Gastroesophageal sphincter (tissue), 3 donors: ENCODE measurements around the gene SPOCK3.

Experiments
- CTCF ChIP-seq, 4 experiments: fragments of 200-600 bp in 2 of 4; fragments of 450-650 bp in 2 of 4; sonication (generic) in 1 of 4; IDR thresholded peaks; one replicate each; pipeline ENCODE4 v1.5.1; 2017 to 2019; ENCODE audit warnings: antibody characterized with exemption in 4 of 4, mild to moderate bottlenecking in 2 of 4, moderate library complexity in 2 of 4
- POLR2A ChIP-seq, 2 donors: fragments of 450-650 bp; IDR thresholded peaks; one replicate each; pipeline ENCODE4 v1.6.1; 2017; ENCODE audit warnings: antibody characterized with exemption in 2 of 2, mild to moderate bottlenecking in 2 of 2, moderate library complexity in 1 of 2
- POLR2AphosphoS5 ChIP-seq: sonication (generic); formaldehyde crosslinking; IDR thresholded peaks from one replicate; pipeline ENCODE4 v1.6.1; 2017; ENCODE audit warnings: antibody characterized with exemption

GRCh38 chr4:167101035-167101434 is 133.3 kb downstream of the SPOCK3 start:
- TF ChIP-seq POLR2A (IDR thresholded peaks at IDR 0.05) (no peak), POLR2AphosphoS5 (no peak), CTCF (IDR thresholded peaks at IDR 0.05) (no peak)
